Vagina (tissue), 2 donors: ENCODE results near the gene C3orf49. TPM values are rescaled to one million over a fixed set of nuclear protein-coding genes. Genes with fewer than 3 reads are reported as not detected.

Source experiments
- DNase-seq, 2 donors: peaks; one replicate each; pipeline ENCODE4 v3.0.0-alpha.2; 2017; ENCODE audit errors: extremely low spot score in 2 of 2
- H3K27ac ChIP-seq: fragments of 200-600 bp; sonication (generic); one replicate; pipeline ENCODE4 v1.5.1; 2019
- H3K27me3 ChIP-seq: fragments of 200-600 bp; sonication (generic); one replicate; pipeline ENCODE4 v1.5.1; 2019
- H3K36me3 ChIP-seq, 2 donors: fragments of 200-600 bp; sonication (generic); one replicate each; pipeline ENCODE4 v1.5.1; 2017 to 2019
- H3K4me1 ChIP-seq: fragments of 200-600 bp; sonication (generic); one replicate; pipeline ENCODE4 v1.5.1; 2019
- H3K4me3 ChIP-seq, 2 donors: fragments of 200-600 bp; sonication (generic); 1 replicate in 1 of 2; 2 replicates in 1 of 2; pipeline ENCODE4 v1.5.1; 2016 to 2019
- H3K9me3 ChIP-seq: fragments of 200-600 bp; sonication (generic); one replicate; pipeline ENCODE4 v1.5.1; 2019
- CTCF ChIP-seq, 3 experiments: fragments of 450-650 bp in 2 of 3; fragments of 200-600 bp in 1 of 3; sonication (generic) in 1 of 3; IDR thresholded peaks; one replicate each; pipeline ENCODE4 v1.5.1; 2017 to 2019; ENCODE audit warnings: antibody characterized with exemption in 3 of 3, mild to moderate bottlenecking in 2 of 3, moderate library complexity in 2 of 3
- POLR2A ChIP-seq, 2 donors: fragments of 450-650 bp; IDR thresholded peaks; one replicate each; pipeline ENCODE4 v1.6.1; 2017; ENCODE audit warnings: antibody characterized with exemption in 2 of 2, mild to moderate bottlenecking in 2 of 2, moderate library complexity in 2 of 2
- POLR2AphosphoS5 ChIP-seq, 2 donors: sonication (generic); formaldehyde crosslinking; IDR thresholded peaks; one replicate each; pipeline ENCODE4 v1.9.0; 2017; ENCODE audit warnings: antibody characterized with exemption in 2 of 2, mild to moderate bottlenecking in 2 of 2, low read depth in 1 of 2; ENCODE audit not compliant: insufficient read depth in 1 of 2
- intact Hi-C: fragments of 100-400 bp; cut with DNase I; formaldehyde crosslinking; loops from one replicate; pipeline ENCODE4 v1.15.1; 2023
- total RNA-seq: library from RNA; depleted of rRNA; stranded (reverse); fragments of >200 nt; gene quantifications from one replicate; pipeline ENCODE4 v1.2.3, GENCODE V29; 2016

Gene C3orf49
- not detected for total RNA-seq

- H3K27ac ChIP-seq: no peak within 1 kb of the TSS
- no peak within 1 kb of the TSS for H3K4me3 ChIP-seq
- TF ChIP-seq POLR2A (IDR thresholded peaks at IDR 0.05) (no peak), POLR2AphosphoS5 (IDR thresholded peaks at IDR 0.05; ENCODE audit: insufficient read depth in 1 of 2, low read depth in 1 of 2) (no peak), CTCF (IDR thresholded peaks at IDR 0.05) (no peak)
- H3K27me3 ChIP-seq: no peaks in the 10 kb centered on the region
- intact Hi-C loops: no loop called here
- DNase-seq: no peak
- no peaks in the 10 kb centered on the region for H3K4me1 ChIP-seq
- no peaks in the 10 kb centered on the region for H3K36me3 ChIP-seq
- no peaks in the 10 kb centered on the region for H3K9me3 ChIP-seq
Measured at GRCh38 chr3:63819151-63819398, at the start of gene C3orf49. C3orf49 (plus strand) TSS chr3:63819299; CDS start chr3:63819472, 173 bp downstream.

- Histone ChIP-seq H3K27me3 (no peaks in the 10 kb centered on the region), H3K9me3 (no peaks in the 10 kb centered on the region), H3K4me1 (no peaks in the 10 kb centered on the region), H3K27ac (no peak overlapping the region), H3K4me3 (no peak overlapping the region), H3K36me3 (no peaks in the 10 kb centered on the region)
- no peak for DNase-seq
- no peak for TF ChIP-seq CTCF (IDR thresholded peaks at IDR 0.05)
- no peak for TF ChIP-seq POLR2A (IDR thresholded peaks at IDR 0.05)
- no peak for TF ChIP-seq POLR2AphosphoS5 (IDR thresholded peaks at IDR 0.05; ENCODE audit: insufficient read depth in 1 of 2, low read depth in 1 of 2)
- intact Hi-C loops: no loop called here
Measured at GRCh38 chr3:63774781-63775180, 44.3 kb upstream of the C3orf49 start.

GRCh38 chr3:63779227-63779626 lies 39.9 kb upstream of the C3orf49 start:
- TF ChIP-seq POLR2AphosphoS5 (IDR thresholded peaks at IDR 0.05; ENCODE audit: insufficient read depth in 1 of 2, low read depth in 1 of 2) (no peak), POLR2A (IDR thresholded peaks at IDR 0.05) (no peak), CTCF (IDR thresholded peaks at IDR 0.05) (no peak)
- no peak overlapping the region for H3K4me3 ChIP-seq
- intact Hi-C loops: no loop called here

GRCh38 chr3:63791974-63792373 lies 27.1 kb upstream of the C3orf49 start:
- Histone ChIP-seq H3K27ac (no peak overlapping the region), H3K4me1 (no peaks in the 10 kb centered on the region), H3K4me3 (no peak overlapping the region), H3K36me3 (no peaks in the 10 kb centered on the region), H3K27me3 (no peaks in the 10 kb centered on the region), H3K9me3 (no peaks in the 10 kb centered on the region)
- TF ChIP-seq POLR2AphosphoS5 (IDR thresholded peaks at IDR 0.05; ENCODE audit: insufficient read depth in 1 of 2, low read depth in 1 of 2) (no peak), CTCF (IDR thresholded peaks at IDR 0.05) (no peak), POLR2A (IDR thresholded peaks at IDR 0.05) (no peak)
- intact Hi-C loops: no loop called here
- no peak for DNase-seq

More at GRCh38 chr3:63779227-63779626, 39.9 kb upstream of the C3orf49 start:
- Histone ChIP-seq H3K9me3 (no peaks in the 10 kb centered on the region), H3K4me1 (no peaks in the 10 kb centered on the region), H3K27me3 (no peaks in the 10 kb centered on the region), H3K36me3 (no peaks in the 10 kb centered on the region), H3K27ac (no peak overlapping the region)
- no peak for DNase-seq

- H3K27me3 ChIP-seq: no peaks in the 10 kb centered on the region
- no peaks in the 10 kb centered on the region for H3K9me3 ChIP-seq
- no peaks in the 10 kb centered on the region for H3K36me3 ChIP-seq
- intact Hi-C loops: no loop called here
- H3K27ac ChIP-seq: no peak overlapping the region
- H3K4me3 ChIP-seq: no peak overlapping the region
- DNase-seq: no peak
- H3K4me1 ChIP-seq: no peaks in the 10 kb centered on the region
- no peak for TF ChIP-seq POLR2A (IDR thresholded peaks at IDR 0.05)
Measured at GRCh38 chr3:63795438-63795837, 23.7 kb upstream of the C3orf49 start.

GRCh38 chr3:63798544-63798943 lies 20.6 kb upstream of the C3orf49 start:
- intact Hi-C loops: no loop called here
- Histone ChIP-seq H3K27ac (no peak overlapping the region), H3K36me3 (no peaks in the 10 kb centered on the region), H3K27me3 (no peaks in the 10 kb centered on the region), H3K9me3 (no peaks in the 10 kb centered on the region), H3K4me3 (no peak overlapping the region), H3K4me1 (no peaks in the 10 kb centered on the region)
- TF ChIP-seq POLR2AphosphoS5 (IDR thresholded peaks at IDR 0.05; ENCODE audit: insufficient read depth in 1 of 2, low read depth in 1 of 2): no peak
- TF ChIP-seq POLR2A (IDR thresholded peaks at IDR 0.05): no peak
- TF ChIP-seq CTCF (IDR thresholded peaks at IDR 0.05): no peak
- DNase-seq: no peak
